Measurements from ENCODE around the gene CAMK1G. TPM values are rescaled to one million over a fixed set of nuclear protein-coding genes. Genes with fewer than 3 reads are reported as not detected.

Gene CAMK1G
- total RNA-seq, 1 donor from 2014 or later: 0.21 TPM

GRCh38 chr1:209601809-209602657, 18.5 kb downstream of the CAMK1G start:
- TF ChIP-seq CTCF (IDR thresholded peaks at IDR 0.05; ENCODE audit: insufficient read depth, low read length, poor library complexity, severe bottlenecking): peak; percentile 92
- no peak for DNase-seq (ENCODE audit: low read depth)
- no peak overlapping the region for H3K4me3 ChIP-seq (ENCODE audit: low read depth, low read length)

DNA sequence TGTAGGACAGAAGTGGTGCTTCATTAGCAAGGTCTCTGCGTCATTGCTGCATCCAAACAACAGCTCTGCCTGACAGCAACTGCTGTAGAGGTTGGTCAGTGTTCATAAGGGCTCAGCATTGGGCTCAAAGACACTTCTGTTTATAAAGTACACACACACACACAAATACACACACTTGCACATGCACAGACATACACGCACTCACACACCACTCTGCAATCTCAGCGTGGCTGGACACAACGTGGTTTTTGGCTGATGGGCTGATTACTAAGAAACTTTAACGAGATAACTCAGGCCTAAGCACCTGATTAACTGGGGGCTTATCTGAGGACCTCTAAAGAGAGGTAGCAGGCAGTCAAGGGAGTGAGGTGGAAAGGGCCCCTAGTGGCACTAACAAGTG, 20.4 kb downstream of the CAMK1G start:
- DNase-seq (ENCODE audit: low read depth): no peak

More at GRCh38 chr1:209601809-209602657, 18.5 kb downstream of the CAMK1G start:
- H3K36me3 ChIP-seq (ENCODE audit: control insufficient read depth, insufficient read depth, low read length): no peaks in the 10 kb centered on the region
- no peaks in the 10 kb centered on the region for H3K27me3 ChIP-seq (ENCODE audit: control insufficient read depth, insufficient read depth, low read length)

DNA sequence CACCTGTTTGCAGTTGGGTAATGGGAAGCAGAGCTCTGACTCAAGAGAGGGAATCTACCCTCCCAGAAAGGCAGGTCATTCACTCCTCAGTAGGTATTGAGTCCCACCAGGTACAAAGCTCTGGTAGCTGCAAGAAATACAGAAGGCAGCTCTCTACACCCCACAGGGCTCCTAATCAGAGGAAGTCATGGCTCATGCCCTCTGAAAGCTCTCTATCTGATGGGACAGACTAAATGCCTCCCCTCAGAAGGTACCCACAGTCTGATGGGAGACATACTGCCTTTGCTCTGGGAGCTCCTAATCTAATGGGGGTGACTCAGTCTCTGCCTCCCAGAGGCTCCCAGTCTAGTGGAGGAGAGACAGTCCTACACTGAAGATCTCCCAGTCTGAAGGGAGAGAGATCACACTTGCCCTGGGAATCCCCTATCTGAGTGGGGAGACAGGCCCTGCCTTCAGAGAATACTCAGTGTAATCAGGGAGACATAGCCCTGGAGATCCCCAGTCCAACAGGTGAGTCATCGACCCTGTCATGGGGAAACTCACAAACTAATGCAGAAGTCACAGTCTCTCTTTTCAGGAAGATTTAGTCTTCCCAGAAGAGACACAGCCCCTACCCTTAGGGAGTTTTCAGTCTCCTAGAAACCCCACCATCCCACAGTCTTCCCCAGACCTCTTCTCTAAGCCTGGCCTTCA, 23.7 kb downstream of the CAMK1G start:
- H3K4me3 ChIP-seq (ENCODE audit: low read depth, low read length): no peak overlapping the region
- no peak for DNase-seq (ENCODE audit: low read depth)
- no peak for TF ChIP-seq CTCF (IDR thresholded peaks at IDR 0.05; ENCODE audit: insufficient read depth, low read length, poor library complexity, severe bottlenecking)
- no peaks in the 10 kb centered on the region for H3K27me3 ChIP-seq (ENCODE audit: control insufficient read depth, insufficient read depth, low read length)
- H3K36me3 ChIP-seq (ENCODE audit: control insufficient read depth, insufficient read depth, low read length): no peaks in the 10 kb centered on the region

More for the DNA sequence above, 20.4 kb downstream of the CAMK1G start:
- H3K4me3 ChIP-seq (ENCODE audit: low read depth, low read length): no peak overlapping the region
- TF ChIP-seq CTCF (IDR thresholded peaks at IDR 0.05; ENCODE audit: insufficient read depth, low read length, poor library complexity, severe bottlenecking): no peak
- no peaks in the 10 kb centered on the region for H3K36me3 ChIP-seq (ENCODE audit: control insufficient read depth, insufficient read depth, low read length)
- no peaks in the 10 kb centered on the region for H3K27me3 ChIP-seq (ENCODE audit: control insufficient read depth, insufficient read depth, low read length)

GRCh38 chr1:209607795-209608178, 24.3 kb downstream of the CAMK1G start:
- Histone ChIP-seq H3K36me3 (ENCODE audit: control insufficient read depth, insufficient read depth, low read length) (no peaks in the 10 kb centered on the region), H3K4me3 (ENCODE audit: low read depth, low read length) (no peak overlapping the region), H3K27me3 (ENCODE audit: control insufficient read depth, insufficient read depth, low read length) (no peaks in the 10 kb centered on the region)
- DNase-seq (ENCODE audit: low read depth): no peak
- no peak for TF ChIP-seq CTCF (IDR thresholded peaks at IDR 0.05; ENCODE audit: insufficient read depth, low read length, poor library complexity, severe bottlenecking)

GRCh38 chr1:209609041-209609790, 25.7 kb downstream of the CAMK1G start:
- H3K4me3 ChIP-seq (ENCODE audit: low read depth, low read length): no peak overlapping the region
- TF ChIP-seq CTCF (IDR thresholded peaks at IDR 0.05; ENCODE audit: insufficient read depth, low read length, poor library complexity, severe bottlenecking): no peak
- no peak for DNase-seq (ENCODE audit: low read depth)
- H3K27me3 ChIP-seq (ENCODE audit: control insufficient read depth, insufficient read depth, low read length): no peaks in the 10 kb centered on the region
- H3K36me3 ChIP-seq (ENCODE audit: control insufficient read depth, insufficient read depth, low read length): no peaks in the 10 kb centered on the region

All from kidney epithelial cell (primary cell).